H9 (cell line): Measurements from ENCODE around the gene PGBD5. TPM values are rescaled to one million over a fixed set of nuclear protein-coding genes. Genes with fewer than 3 reads are reported as not detected.
A peak's percentile ranks its signal among the peaks of the same experiment; 100 is the strongest.

Source experiments
- DNase-seq: peaks from one replicate; pipeline ENCODE4 v3.0.0-alpha.2; 2017
- H2AFZ ChIP-seq: one replicate; pipeline ENCODE4 v1.6.1; 2013; ENCODE audit warnings: mild to moderate bottlenecking, low read length, control low read depth, moderate library complexity
- H2AK5ac ChIP-seq: 2 replicates; pipeline ENCODE4 v1.6.1; 2013; ENCODE audit warnings: low read length, control low read depth, mixed read lengths; ENCODE audit not compliant: insufficient read length
- H2BK120ac ChIP-seq: one replicate; pipeline ENCODE4 v1.6.1; 2013; ENCODE audit warnings: low read depth, mild to moderate bottlenecking, low read length, control low read depth, inconsistent platforms; ENCODE audit not compliant: poor library complexity, severe bottlenecking
- H2BK12ac ChIP-seq: 2 replicates; pipeline ENCODE4 v1.6.1; 2013; ENCODE audit warnings: low read length, control low read depth, mixed read lengths, low read depth; ENCODE audit not compliant: insufficient read length
- H2BK15ac ChIP-seq: 2 replicates; pipeline ENCODE4 v1.6.1; 2013; ENCODE audit warnings: low read depth, low read length, control low read depth
- H2BK20ac ChIP-seq: one replicate; pipeline ENCODE4 v1.6.1; 2013; ENCODE audit warnings: low read depth, mild to moderate bottlenecking, low read length, control low read depth, inconsistent platforms; ENCODE audit not compliant: poor library complexity, severe bottlenecking
- H2BK5ac ChIP-seq: 2 replicates; pipeline ENCODE4 v1.6.1; 2013; ENCODE audit warnings: low read length, control low read depth, mixed read lengths; ENCODE audit not compliant: insufficient read length
- H3K14ac ChIP-seq: 2 replicates; pipeline ENCODE4 v1.6.1; 2013; ENCODE audit warnings: low read length, control low read depth; ENCODE audit not compliant: insufficient read depth
- H3K18ac ChIP-seq: 2 replicates; pipeline ENCODE4 v1.6.1; 2013; ENCODE audit warnings: low read depth, mild to moderate bottlenecking, mixed read lengths, low read length, control low read depth; ENCODE audit not compliant: insufficient read length
- H3K23ac ChIP-seq: 2 replicates; pipeline ENCODE4 v1.6.1; 2013; ENCODE audit warnings: low read length, control low read depth, mixed read lengths, low read depth; ENCODE audit not compliant: insufficient read length
- H3K23me2 ChIP-seq: 2 replicates; pipeline ENCODE4 v1.6.1; 2013; ENCODE audit warnings: low read depth, mild to moderate bottlenecking, mixed read lengths, low read length, control low read depth; ENCODE audit not compliant: insufficient read length, poor library complexity, severe bottlenecking
- H3K27ac ChIP-seq: 2 replicates; pipeline ENCODE4 v1.5.1; 2013; ENCODE audit warnings: low read length, control low read depth, mixed read lengths, low read depth; ENCODE audit not compliant: insufficient read length
- H3K27me3 ChIP-seq: 2 replicates; pipeline ENCODE4 v1.6.1; 2013; ENCODE audit warnings: low read length, control low read depth, inconsistent platforms; ENCODE audit not compliant: insufficient read depth
- H3K4ac ChIP-seq: 2 replicates; pipeline ENCODE4 v1.6.1; 2013; ENCODE audit warnings: low read depth, mild to moderate bottlenecking, control low read depth, inconsistent platforms, low read length, moderate library complexity
- H3K4me1 ChIP-seq: 2 replicates; pipeline ENCODE4 v1.6.1; 2013; ENCODE audit warnings: low read length, control low read depth, inconsistent platforms; ENCODE audit not compliant: insufficient read depth
- H3K4me2 ChIP-seq: 2 replicates; pipeline ENCODE4 v1.6.1; 2013; ENCODE audit warnings: low read length, control low read depth, mixed read lengths; ENCODE audit not compliant: insufficient read length, insufficient read depth
- H3K56ac ChIP-seq: 2 replicates; pipeline ENCODE4 v1.6.1; 2013; ENCODE audit warnings: low read depth, mild to moderate bottlenecking, mixed read lengths, low read length, control low read depth; ENCODE audit not compliant: insufficient read length
- H3K79me1 ChIP-seq: 2 replicates; pipeline ENCODE4 v1.6.1; 2013; ENCODE audit warnings: low read depth, mild to moderate bottlenecking, moderate library complexity, low read length, control low read depth, inconsistent platforms; ENCODE audit not compliant: insufficient read depth, poor library complexity, severe bottlenecking
- H3K79me2 ChIP-seq: 2 replicates; pipeline ENCODE4 v1.6.1; 2013; ENCODE audit warnings: low read length, control low read depth, inconsistent platforms; ENCODE audit not compliant: insufficient read depth
- H3K9ac ChIP-seq: 2 replicates; pipeline ENCODE4 v1.6.1; 2013; ENCODE audit warnings: low read length, control low read depth, mixed read lengths; ENCODE audit not compliant: insufficient read length; ENCODE audit errors: extremely low read depth
- H3K9me3 ChIP-seq: one replicate; pipeline ENCODE4 v1.6.1; 2013; ENCODE audit warnings: low read depth, low read length, inconsistent platforms; ENCODE audit not compliant: control insufficient read depth
- H3T11ph ChIP-seq: one replicate; pipeline ENCODE4 v1.6.1; 2013; ENCODE audit warnings: mild to moderate bottlenecking, low read length, control low read depth, inconsistent platforms
- H4K20me1 ChIP-seq: one replicate; pipeline ENCODE4 v1.6.1; 2013; ENCODE audit not compliant: control insufficient read depth, insufficient read length, insufficient read depth
- H4K5ac ChIP-seq: 2 replicates; pipeline ENCODE4 v1.6.1; 2013; ENCODE audit warnings: low read depth, mild to moderate bottlenecking, mixed read lengths, low read length, control low read depth; ENCODE audit not compliant: insufficient read length
- H4K8ac ChIP-seq: replicated peaks from 2 replicates; pipeline ENCODE4 v1.6.1; 2013; ENCODE audit warnings: low read length, control low read depth, mixed read lengths, low read depth; ENCODE audit not compliant: insufficient read length
- H4K91ac ChIP-seq: 2 replicates; pipeline ENCODE4 v1.6.1; 2013; ENCODE audit warnings: low read depth, mild to moderate bottlenecking, moderate library complexity, mixed read lengths, low read length, control low read depth; ENCODE audit not compliant: insufficient read length
- H3K27ac Mint-ChIP-seq, 3 experiments: 2 replicates in 2 of 3; 3 replicates in 1 of 3; pipeline ENCODE4 v1.8.0; 2020 to 2021; ENCODE audit warnings: mixed read lengths in 3 of 3, mild to moderate bottlenecking in 1 of 3, moderate library complexity in 1 of 3
- H3K27me3 Mint-ChIP-seq: 2 replicates; pipeline ENCODE4 v1.8.0; 2021; ENCODE audit warnings: low read depth, mild to moderate bottlenecking, moderate library complexity, mixed read lengths
- H3K36me3 Mint-ChIP-seq, 3 experiments: 2 replicates in 2 of 3; 3 replicates in 1 of 3; pipeline ENCODE4 v1.8.0; 2020 to 2021; ENCODE audit warnings: low read depth in 3 of 3, mixed read lengths in 3 of 3; ENCODE audit not compliant: insufficient read depth in 1 of 3
- H3K4me1 Mint-ChIP-seq, 2 experiments: 2 replicates each; pipeline ENCODE4 v1.8.0; 2020; ENCODE audit warnings: mixed read lengths in 2 of 2
- H3K4me3 Mint-ChIP-seq, 2 experiments: 2 replicates in 1 of 2; 3 replicates in 1 of 2; pipeline ENCODE4 v1.8.0; 2020 to 2021; ENCODE audit warnings: mild to moderate bottlenecking in 2 of 2, mixed read lengths in 2 of 2, moderate library complexity in 1 of 2
- H3K9me3 Mint-ChIP-seq, 2 experiments: 2 replicates in 1 of 2; 3 replicates in 1 of 2; pipeline ENCODE4 v1.8.0; 2020; ENCODE audit warnings: mild to moderate bottlenecking in 2 of 2, mixed read lengths in 2 of 2, moderate library complexity in 1 of 2
- CTCF ChIP-seq: fragments of 200-600 bp; sonication (generic); conservative IDR thresholded peaks from 3 replicates; pipeline ENCODE4 v1.8.0; 2021; ENCODE audit warnings: antibody characterized with exemption, mild to moderate bottlenecking
- WGBS: extraction: QIAGEN DNeasy Blood & Tissue Kit; methylation state at CpG from one replicate; pipeline ENCODE4 v1.1.7; 2013; ENCODE audit warnings: missing lambda C conversion rate, low lambda C conversion rate, mixed read lengths; ENCODE audit not compliant: insufficient read length; ENCODE audit errors: extremely low coverage; 5-methylcytosine and 5-hydroxymethylcytosine counted together
- total RNA-seq: library from RNA; stranded (reverse); gene quantifications from 2 replicates; pipeline ENCODE4 v1.2.1, GENCODE V29; 2021

The PGBD5 gene
- total RNA-seq, 1 experiment from 2014 or later = 19.1 TPM

GRCh38 chr1:230314142-230314470 is 112.0 kb downstream of the PGBD5 start:
- Histone ChIP-seq H3K79me1 (no peaks in the 10 kb centered on the region), H2BK120ac (no peak overlapping the region), H3K23me2 (peaks cover 3% of the 10 kb centered on the region), H2BK12ac (no peak overlapping the region), H3K9me3 (no peaks in the 10 kb centered on the region), H3K14ac (no peak overlapping the region), H2BK15ac (no peak overlapping the region), H3K23ac (no peak overlapping the region), H3K4me2 (no peak overlapping the region), H3K4ac (no peak overlapping the region), H4K8ac (no peak overlapping the region), H2AFZ (no peak overlapping the region), H2BK20ac (no peak overlapping the region), H4K20me1 (peaks cover 2% of the 10 kb centered on the region), H3K27ac (no peak overlapping the region), H4K5ac (no peak overlapping the region), H3K9ac (no peak overlapping the region), H3K79me2 (no peaks in the 10 kb centered on the region), H3K27me3 (no peaks in the 10 kb centered on the region), H4K91ac (no peak overlapping the region), H3K4me1 (no peaks in the 10 kb centered on the region), H3K56ac (no peak overlapping the region), H2AK5ac (no peak overlapping the region), H3T11ph (no peak overlapping the region), H3K18ac (no peak overlapping the region), H2BK5ac (no peak overlapping the region)
- Mint-ChIP-seq H3K36me3 (no peaks in the 10 kb centered on the region), H3K4me1 (peaks cover 2 to 3% of the 10 kb centered on the region in 2 experiments; a peak in 1 of 4 replicates), H3K4me3 (no peak overlapping the region), H3K9me3 (no peaks in the 10 kb centered on the region), H3K27me3 (no peaks in the 10 kb centered on the region; the same call in none of the 2 replicates), H3K27ac (0 out of 7 replicates have a peak overlapping the region, but pooled peaks of 1 of the 3 experiments have one; percentile 65)
- WGBS = no CpG with 5 or more reads among the region's 8 CpGs
- DNase-seq = no peak
- no peak for TF ChIP-seq CTCF
